Astrocyte of the hippocampus (primary cell): ENCODE measurements around the gene TMEM179.
A peak's percentile ranks its signal among the peaks of the same experiment; 100 is the strongest.
"Not testable (repeated sequence)": the region's sequence is repeated elsewhere in the genome, so short reads cannot be mapped to it uniquely, and the experiment has no call there.

ENCODE experiments used
- DNase-seq: peaks from one replicate; pipeline ENCODE4 v3.0.0; 2011; ENCODE audit warnings: low read depth, low spot score

TMEM179 gene

GRCh38 chr14:104586832-104587620 is 17.5 kb downstream of the TMEM179 start:
- DNase-seq = peak; percentile 21

GRCh38 chr14:104585966-104586697 is 18.4 kb downstream of the TMEM179 start:
- DNase-seq = peak; percentile 10

- DNase-seq = no peak
These were observed 20.0 kb downstream of the TMEM179 start for GRCh38 chr14:104584557-104584956.

GRCh38 chr14:104583424-104584306 is 20.9 kb downstream of the TMEM179 start:
- no peak for DNase-seq

- no peak for DNase-seq
These were observed 21.9 kb downstream of the TMEM179 start for GRCh38 chr14:104582662-104583061.

GRCh38 chr14:104582005-104582404 is 22.6 kb downstream of the TMEM179 start:
- no peak for DNase-seq

GRCh38 chr14:104581521-104581920 is 23.1 kb downstream of the TMEM179 start:
- DNase-seq = no peak

- peak; percentile 69 for DNase-seq
These were observed 23.6 kb downstream of the TMEM179 start for GRCh38 chr14:104580961-104581360.

GRCh38 chr14:104579939-104580338 is 24.6 kb downstream of the TMEM179 start:
- DNase-seq = not testable (repeated sequence)

GRCh38 chr14:104579507-104579906 is 25.1 kb downstream of the TMEM179 start, which contains the start of gene C14orf180:
TSS of gene C14orf180 (plus strand) at chr14:104579764. CDS start at chr14:104586431, 6,667 bp downstream.
- DNase-seq = peak; percentile 10

GRCh38 chr14:104578321-104578720 is 26.3 kb downstream of the TMEM179 start:
- no peak for DNase-seq

- DNase-seq = no peak
These were observed 26.7 kb downstream of the TMEM179 start for GRCh38 chr14:104577847-104578301.

- DNase-seq = no peak
These were observed 27.1 kb downstream of the TMEM179 start for GRCh38 chr14:104577426-104577825.

- DNase-seq = no peak
These were observed 27.6 kb downstream of the TMEM179 start for GRCh38 chr14:104576970-104577332.

- DNase-seq = no peak
These were observed 28.2 kb downstream of the TMEM179 start for GRCh38 chr14:104576232-104576969.

- no peak for DNase-seq
These were observed 29.5 kb downstream of the TMEM179 start for GRCh38 chr14:104574978-104575583.

GRCh38 chr14:104574536-104574935 is 30.0 kb downstream of the TMEM179 start:
- DNase-seq = no peak

- no peak for DNase-seq
These were observed 30.6 kb downstream of the TMEM179 start for GRCh38 chr14:104573930-104574329.

GRCh38 chr14:104572668-104573067 is 31.9 kb downstream of the TMEM179 start:
- no peak for DNase-seq

- no peak for DNase-seq
These were observed 32.4 kb downstream of the TMEM179 start for GRCh38 chr14:104572024-104572626.
